A549 treated with Mapracorat at 1 μM for 4 hours (cell line): ENCODE measurements around the gene PMS1. TPM values are rescaled to one million over a fixed set of nuclear protein-coding genes. Genes with fewer than 3 reads are reported as not detected.

Source experiments
- total RNA-seq: library from RNA; stranded (reverse); fragments of 200-300 nt; extraction: Qiagen RNA extraction; gene quantifications from 5 replicates; pipeline ENCODE4 v1.2.3, GENCODE V29; 2022

PMS1 gene
- 6.5 to 8.7 TPM (median 7.1 TPM) in 5 replicates for total RNA-seq

DNA sequence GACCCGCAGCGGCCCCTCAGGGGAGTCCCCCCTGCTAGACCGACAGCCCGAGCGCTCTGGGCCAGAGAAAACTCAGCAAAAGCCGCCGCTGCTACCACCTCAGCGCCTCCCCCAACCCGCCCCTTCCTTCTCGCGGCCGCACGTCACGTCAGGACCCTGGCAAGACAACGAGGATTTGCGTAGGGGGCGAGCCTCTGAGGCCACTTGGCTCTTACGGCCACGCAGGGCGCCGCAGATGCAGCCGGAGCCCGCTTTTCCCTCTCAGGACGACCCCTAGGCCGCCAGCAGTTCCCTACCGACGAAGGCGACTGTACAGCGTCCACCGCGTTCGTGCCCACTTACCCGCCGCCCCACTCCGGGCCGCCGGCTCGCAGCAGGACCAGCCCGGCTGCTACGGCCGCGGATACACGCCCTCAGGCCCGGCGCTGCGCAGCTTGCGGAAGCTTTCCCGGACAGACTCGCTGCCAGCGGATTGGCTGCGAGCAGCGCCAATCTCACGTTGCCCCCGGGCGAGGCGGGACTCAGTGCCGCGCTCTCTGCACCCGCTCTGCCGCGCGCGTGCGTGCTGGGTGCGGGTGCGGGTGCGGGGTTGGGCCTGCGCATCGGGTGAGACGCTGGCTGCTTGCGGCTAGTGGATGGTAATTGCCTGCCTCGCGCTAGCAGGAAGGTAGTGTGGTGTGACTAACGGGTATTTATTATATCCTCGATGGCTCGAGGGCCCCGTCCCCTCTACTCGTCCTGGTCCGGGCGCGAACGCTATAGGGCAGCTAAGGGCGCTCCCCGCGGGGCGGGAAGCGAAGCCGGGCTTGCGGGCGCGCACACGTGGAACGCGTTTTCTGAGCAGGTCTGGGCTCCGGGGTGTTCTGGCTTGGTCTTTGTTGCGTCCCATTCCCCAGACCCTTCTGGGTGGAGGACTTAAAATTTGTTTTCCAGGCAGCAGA is at the start of gene PMS1, which contains the start of gene ORMDL1:
Gene PMS1, plus strand, starts transcription at position 524 of the 941 bp plus-strand sequence. CDS start 7,360 bp downstream, outside the sequence.
Gene ORMDL1, minus strand, starts transcription at position 413 of the 941 bp plus-strand sequence. CDS start 1,744 bp downstream, outside the sequence.

GRCh38 chr2:189762551-189763298 is 21.5 kb upstream of the PMS1 start, which contains the start of gene OSGEPL1:
TSS of gene OSGEPL1 (minus strand) at chr2:189762792. CDS start at chr2:189761640, 1,152 bp downstream.

Other genes starting within 250 kb of the PMS1 start
- gene SLC40A1, start 203.7 kb upstream of the PMS1 start, total RNA-seq: 1.8 to 2.1 TPM (median 2.0 TPM) in 5 replicates
- 31.1 to 35.5 TPM (median 35.0 TPM) in 5 replicates for gene ASNSD1, start 123.0 kb upstream of the PMS1 start, total RNA-seq
- gene ANKAR, start 109.8 kb upstream of the PMS1 start, total RNA-seq: 0.64 to 1.9 TPM (median 1.5 TPM) in 5 replicates
- 3.5 to 4.7 TPM (median 4.2 TPM) in 5 replicates for gene OSGEPL1, start 21.7 kb upstream of the PMS1 start, total RNA-seq
- 38.4 to 47.5 TPM (median 43.3 TPM) in 5 replicates for gene ORMDL1, start 111 bp upstream of the PMS1 start, total RNA-seq